ENCODE measurements around the gene DGKG. TPM values are rescaled to one million over a fixed set of nuclear protein-coding genes. Genes with fewer than 3 reads are reported as not detected.

DGKG gene
- total and polyA plus RNA-seq, 8 donors, result 0.12 to 26.3 (median 2.7) TPM

GRCh38 chr3:186385856-186386602, 24.0 kb upstream of the DGKG start:
- no peak for DNase-seq
- no peaks in the 10 kb centered on the region for H3K36me3 ChIP-seq
- no peaks in the 10 kb centered on the region for H3K9me3 ChIP-seq
- H3K4me3 ChIP-seq, result no peak overlapping the region
- no peak overlapping the region for H3K27ac ChIP-seq
- H3K27me3 ChIP-seq, result no peaks in the 10 kb centered on the region
- H3K4me1 ChIP-seq, result peaks cover 13 to 28% (median 26%) of the 10 kb centered on the region in 4 donors
- TF ChIP-seq POLR2AphosphoS5 (IDR thresholded peaks at IDR 0.05), result no peak
- no peak for TF ChIP-seq CTCF (IDR thresholded peaks at IDR 0.05)
- no peak for TF ChIP-seq POLR2A (IDR thresholded peaks at IDR 0.05)
- TF ChIP-seq EP300 (IDR thresholded peaks at IDR 0.05), result no peak
- WGBS, 5 donors, result 77 to 97% (median 90%) methylated on average over 5 of the region's 5 CpGs
- intact Hi-C loops (cut with DNase I; ENCODE audit: low total_unique reads), result no loop called here

GRCh38 chr3:186383026-186383993, 21.3 kb upstream of the DGKG start:
- no peaks in the 10 kb centered on the region for H3K36me3 ChIP-seq
- no peak for TF ChIP-seq POLR2AphosphoS5 (IDR thresholded peaks at IDR 0.05)
- TF ChIP-seq CTCF (IDR thresholded peaks at IDR 0.05), result no peak
- no peak for TF ChIP-seq POLR2A (IDR thresholded peaks at IDR 0.05)
- no peak for TF ChIP-seq EP300 (IDR thresholded peaks at IDR 0.05)
- peak overlapping the region in 3 of 5 donors; percentile 15 to 69 (median 60) for H3K27ac ChIP-seq
- no peaks in the 10 kb centered on the region for H3K27me3 ChIP-seq
- H3K4me1 ChIP-seq, result peaks cover 13 to 33% (median 28%) of the 10 kb centered on the region in 4 donors
- intact Hi-C loops (cut with DNase I; ENCODE audit: low total_unique reads), result no loop called here
- no peaks in the 10 kb centered on the region for H3K9me3 ChIP-seq
- WGBS, 5 donors, result 63 to 81% (median 76%) methylated on average over 18 of the region's 18 CpGs
- no peak for DNase-seq
- peak overlapping the region in 1 of 4 donors; percentile 1 for H3K4me3 ChIP-seq

- H3K27ac ChIP-seq, result peak overlapping the region; percentile 32 to 70 (median 60)
- H3K4me1 ChIP-seq, result peaks cover 13 to 33% (median 28%) of the 10 kb centered on the region in 4 donors
- H3K36me3 ChIP-seq, result no peaks in the 10 kb centered on the region
- H3K27me3 ChIP-seq, result no peaks in the 10 kb centered on the region
- H3K9me3 ChIP-seq, result no peaks in the 10 kb centered on the region
- H3K4me3 ChIP-seq, result no peak overlapping the region
- intact Hi-C loops (cut with DNase I; ENCODE audit: low total_unique reads), result no loop called here
- TF ChIP-seq POLR2AphosphoS5 (IDR thresholded peaks at IDR 0.05), result no peak
- no peak for TF ChIP-seq EP300 (IDR thresholded peaks at IDR 0.05)
- no peak for TF ChIP-seq CTCF (IDR thresholded peaks at IDR 0.05)
- DNase-seq, result no peak
- WGBS, 5 donors, result 17 to 43% (median 33%) methylated on average over 6 of the region's 6 CpGs
These were observed 20.3 kb upstream of the DGKG start for GRCh38 chr3:186382217-186382885.
